Bronchial epithelial cell (primary cell): ENCODE results near the gene SACS. TPM values are rescaled to one million over a fixed set of nuclear protein-coding genes. Genes with fewer than 3 reads are reported as not detected.

Experiments
- DNase-seq: peaks from one replicate; pipeline ENCODE4 v3.0.0-alpha.2; 2010; ENCODE audit warnings: low read depth
- FAIRE-seq: peaks from 2 replicates; lab custom pipeline; 2011; peaks lifted over from hg19 to GRCh38; lab: Jason Lieb, UNC
- H3K27me3 ChIP-seq: 2 replicates; pipeline ENCODE4 v1.5.1; 2011; ENCODE audit warnings: low read length; ENCODE audit not compliant: control insufficient read depth, insufficient read depth
- H3K36me3 ChIP-seq: 2 replicates; pipeline ENCODE4 v1.5.1; 2011; ENCODE audit warnings: low read length; ENCODE audit not compliant: control insufficient read depth, insufficient read depth
- H3K4me3 ChIP-seq: 2 replicates; pipeline ENCODE4 v1.5.1; 2011; ENCODE audit warnings: mild to moderate bottlenecking, low read depth, low read length, control low read depth
- total RNA-seq: library from RNA; depleted of rRNA; stranded (reverse); fragments of >200 nt; gene quantifications from 2 replicates; pipeline ENCODE4 v1.2.1, GENCODE V29; 2014
- TF ChIP-seq, protein P1 (sequence below): IDR thresholded peaks from 2 replicates; pipeline ENCODE4 v1.5.1; 2011; ENCODE audit warnings: mild to moderate bottlenecking, moderate library complexity, low read length, control low read depth, inconsistent platforms; ENCODE audit not compliant: insufficient read depth, severe bottlenecking

SACS gene
- total RNA-seq, 1 donor from 2014 or later, result 26.3 TPM

DNA sequence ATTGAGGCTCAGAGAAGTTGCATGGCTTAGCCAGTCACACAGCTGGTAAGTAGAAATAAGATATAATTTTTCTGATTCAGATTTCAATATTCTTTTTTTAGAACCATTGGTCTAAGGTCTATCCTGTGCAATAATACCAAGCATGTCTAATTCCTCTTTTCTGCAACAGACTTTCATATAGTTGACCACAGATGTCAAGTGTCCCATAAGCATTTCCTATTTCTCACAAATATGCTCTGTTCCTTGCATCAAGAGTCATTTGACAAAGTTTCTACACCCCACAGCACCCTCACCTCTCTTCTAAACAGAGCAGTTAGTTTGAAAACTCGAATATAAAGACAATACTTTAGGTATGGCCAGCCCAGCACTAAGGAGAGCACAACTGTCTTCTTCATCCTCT, 26.8 kb upstream of the SACS start:
- DNase-seq (no peak), FAIRE-seq (no peak)
- Histone ChIP-seq H3K36me3 (no peaks in the 10 kb centered on the region), H3K4me3 (no peak overlapping the region), H3K27me3 (no peaks in the 10 kb centered on the region)
- TF ChIP-seq, protein P1, sequence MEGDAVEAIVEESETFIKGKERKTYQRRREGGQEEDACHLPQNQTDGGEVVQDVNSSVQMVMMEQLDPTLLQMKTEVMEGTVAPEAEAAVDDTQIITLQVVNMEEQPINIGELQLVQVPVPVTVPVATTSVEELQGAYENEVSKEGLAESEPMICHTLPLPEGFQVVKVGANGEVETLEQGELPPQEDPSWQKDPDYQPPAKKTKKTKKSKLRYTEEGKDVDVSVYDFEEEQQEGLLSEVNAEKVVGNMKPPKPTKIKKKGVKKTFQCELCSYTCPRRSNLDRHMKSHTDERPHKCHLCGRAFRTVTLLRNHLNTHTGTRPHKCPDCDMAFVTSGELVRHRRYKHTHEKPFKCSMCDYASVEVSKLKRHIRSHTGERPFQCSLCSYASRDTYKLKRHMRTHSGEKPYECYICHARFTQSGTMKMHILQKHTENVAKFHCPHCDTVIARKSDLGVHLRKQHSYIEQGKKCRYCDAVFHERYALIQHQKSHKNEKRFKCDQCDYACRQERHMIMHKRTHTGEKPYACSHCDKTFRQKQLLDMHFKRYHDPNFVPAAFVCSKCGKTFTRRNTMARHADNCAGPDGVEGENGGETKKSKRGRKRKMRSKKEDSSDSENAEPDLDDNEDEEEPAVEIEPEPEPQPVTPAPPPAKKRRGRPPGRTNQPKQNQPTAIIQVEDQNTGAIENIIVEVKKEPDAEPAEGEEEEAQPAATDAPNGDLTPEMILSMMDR, result no peak

DNA sequence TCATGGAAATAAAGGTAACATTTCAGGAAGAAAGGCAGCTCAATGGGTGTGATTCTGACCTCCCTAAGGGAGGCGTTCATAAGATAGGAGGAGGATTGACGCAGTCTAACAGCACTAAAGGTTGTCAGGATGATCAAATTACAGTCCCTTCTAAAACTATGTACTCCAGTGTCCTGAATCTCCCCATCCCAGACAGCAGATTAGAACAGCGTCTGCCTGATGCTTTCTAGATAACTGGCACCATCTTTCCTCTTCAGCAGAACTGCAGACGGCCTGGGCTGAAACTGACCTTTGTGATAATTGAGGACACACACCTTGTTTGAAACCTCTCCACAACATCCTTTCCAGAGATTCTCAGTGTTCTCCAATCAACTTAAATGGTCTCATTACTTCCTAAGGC, 25.5 kb upstream of the SACS start:
- Histone ChIP-seq H3K4me3 (no peak overlapping the region), H3K27me3 (no peaks in the 10 kb centered on the region), H3K36me3 (no peaks in the 10 kb centered on the region)
- DNase-seq (no peak), FAIRE-seq (no peak)
- TF ChIP-seq, protein P1, result no peak

DNA sequence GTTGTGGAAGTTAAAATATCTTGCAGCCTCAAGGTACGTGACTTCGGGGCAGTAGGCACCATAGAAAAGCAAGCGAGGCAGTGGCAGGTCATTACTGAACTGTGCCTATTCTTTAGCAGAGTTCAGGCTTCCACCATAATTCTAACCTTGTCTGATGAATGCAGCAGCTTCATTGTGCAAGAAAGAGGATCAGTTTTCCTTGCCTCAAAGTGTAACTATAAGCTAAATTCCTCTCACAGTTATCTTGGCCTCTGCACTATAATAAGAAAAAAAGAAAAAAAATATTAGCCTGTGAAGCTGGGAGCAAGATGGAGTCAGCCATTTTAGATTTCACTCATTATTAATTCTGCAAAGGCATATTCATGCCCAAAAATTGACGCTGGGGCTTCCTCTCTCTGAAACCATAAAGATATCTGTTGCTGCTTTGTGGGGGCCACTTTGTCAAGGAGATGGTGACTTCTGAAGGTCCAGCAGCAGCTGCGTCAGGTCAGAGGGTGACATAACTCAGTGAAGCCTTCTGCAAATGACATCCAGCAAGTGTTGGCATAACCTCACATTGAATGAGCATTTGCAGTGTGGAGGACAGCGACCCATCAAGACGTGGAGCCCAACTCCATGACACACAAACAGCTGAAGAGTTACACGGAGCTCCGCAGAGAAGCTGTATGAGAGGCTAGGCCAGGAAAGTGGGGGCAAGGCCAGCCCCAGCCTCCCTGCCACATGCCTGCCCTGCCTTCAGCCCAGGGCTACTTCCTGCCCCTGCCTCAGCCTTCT, 23.1 kb upstream of the SACS start:
- FAIRE-seq (peak; percentile 52), DNase-seq (no peak)
- no peak overlapping the region for H3K4me3 ChIP-seq
- H3K27me3 ChIP-seq, result no peaks in the 10 kb centered on the region
- no peaks in the 10 kb centered on the region for H3K36me3 ChIP-seq
- TF ChIP-seq, protein P1, result no peak

DNA sequence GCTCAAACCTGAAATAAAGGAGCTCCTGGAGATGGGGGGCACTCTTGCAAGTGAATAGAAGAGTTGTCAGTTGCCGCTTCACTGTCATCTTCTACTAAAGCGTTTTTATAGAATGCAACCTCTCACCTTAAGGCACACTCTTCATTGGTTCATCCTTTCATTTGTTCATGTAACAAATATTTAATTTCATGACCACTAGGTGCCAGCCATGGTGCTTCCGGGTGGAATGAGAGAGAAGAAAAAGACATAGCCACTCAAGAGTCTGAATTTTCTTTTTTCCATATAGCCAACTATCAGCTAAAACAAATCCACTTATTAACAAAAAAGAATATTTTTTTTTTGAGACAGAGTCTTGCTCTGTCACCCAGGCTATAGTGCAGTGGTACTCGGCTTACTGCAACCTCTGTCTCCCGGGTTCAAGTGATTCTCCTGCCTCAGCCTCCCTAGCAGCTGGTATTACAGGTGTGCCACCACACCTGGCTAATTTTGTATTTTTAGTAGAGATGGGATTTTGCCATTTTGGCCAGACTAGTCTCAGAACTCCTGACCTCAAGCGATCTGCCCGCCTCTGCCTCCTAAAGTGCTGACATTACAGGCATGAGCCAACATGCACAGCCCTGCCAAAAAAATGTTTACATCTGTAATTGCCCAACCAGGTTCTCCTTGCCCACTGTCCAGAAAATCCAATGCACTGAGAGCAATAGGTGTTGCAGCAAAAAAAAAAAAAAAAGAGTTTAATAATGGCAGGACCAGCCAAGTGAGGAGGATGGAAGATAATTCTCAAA, 22.1 kb upstream of the SACS start:
- H3K36me3 ChIP-seq, result no peaks in the 10 kb centered on the region
- FAIRE-seq (no peak), DNase-seq (peak; percentile 80)
- TF ChIP-seq, protein P1, result no peak
- H3K4me3 ChIP-seq, result no peak overlapping the region
- H3K27me3 ChIP-seq, result no peaks in the 10 kb centered on the region

DNA sequence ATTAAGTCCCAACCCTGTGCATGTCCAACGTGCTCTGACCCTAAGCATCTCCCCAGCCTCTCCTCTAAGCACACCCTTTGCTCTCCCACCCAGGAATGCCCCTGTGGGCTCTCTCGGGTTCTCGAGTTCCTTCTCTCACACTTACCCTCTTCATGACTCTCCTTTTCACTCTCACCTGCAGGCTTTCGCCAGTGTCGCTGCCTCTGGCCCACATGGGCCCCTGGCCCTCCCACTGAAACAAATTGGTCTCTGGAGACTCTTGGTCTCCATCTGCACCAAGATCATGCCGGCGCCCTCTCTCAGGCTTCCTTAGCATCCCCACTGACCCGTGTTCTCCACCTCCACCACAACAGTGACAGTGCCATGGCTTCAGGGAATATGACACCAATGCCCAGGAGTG, 19.6 kb upstream of the SACS start:
- Histone ChIP-seq H3K27me3 (no peaks in the 10 kb centered on the region), H3K4me3 (no peak overlapping the region), H3K36me3 (no peaks in the 10 kb centered on the region)
- DNase-seq (no peak), FAIRE-seq (no peak)
- TF ChIP-seq, protein P1, result no peak
